Measurements from ENCODE around the gene NIT1. TPM values are rescaled to one million over a fixed set of nuclear protein-coding genes. Genes with fewer than 3 reads are reported as not detected.

NIT1 gene
- total RNA-seq, 1 experiment from 2014 or later, result 39.6 TPM

- Histone ChIP-seq H3K23ac (ENCODE audit: insufficient read length, low read depth, low read length) (no peak overlapping the region), H4K91ac (ENCODE audit: insufficient read length, low read depth, low read length) (no peak overlapping the region), H4K20me1 (ENCODE audit: control insufficient read depth, insufficient read depth, insufficient read length) (no peaks in the 10 kb centered on the region), H3K23me2 (ENCODE audit: insufficient read length, low read depth, low read length, poor library complexity, severe bottlenecking) (no peaks in the 10 kb centered on the region), H2AK5ac (ENCODE audit: insufficient read length, low read length) (no peak overlapping the region), H2BK5ac (ENCODE audit: insufficient read length, low read length) (no peak overlapping the region), H3K27ac (ENCODE audit: insufficient read length, low read depth, low read length) (no peak overlapping the region), H3K56ac (ENCODE audit: insufficient read length, low read depth, low read length) (no peak overlapping the region), H3K9me3 (ENCODE audit: control insufficient read depth, low read depth, low read length) (no peaks in the 10 kb centered on the region), H3K4me1 (ENCODE audit: insufficient read depth, low read length) (no peaks in the 10 kb centered on the region), H4K5ac (ENCODE audit: insufficient read length, low read depth, low read length) (no peak overlapping the region), H2BK15ac (ENCODE audit: low read depth, low read length) (no peak overlapping the region), H3K4me2 (ENCODE audit: insufficient read depth, insufficient read length, low read length) (no peak overlapping the region), H2BK20ac (ENCODE audit: low read depth, low read length, poor library complexity, severe bottlenecking) (no peak overlapping the region), H3K27me3 (ENCODE audit: insufficient read depth, low read length) (no peaks in the 10 kb centered on the region), H3K79me1 (ENCODE audit: insufficient read depth, low read depth, low read length, poor library complexity, severe bottlenecking) (no peaks in the 10 kb centered on the region), H3K14ac (ENCODE audit: insufficient read depth, low read length) (no peak overlapping the region), H3T11ph (ENCODE audit: low read length) (no peak overlapping the region), H3K79me2 (ENCODE audit: insufficient read depth, low read length) (no peaks in the 10 kb centered on the region), H3K18ac (ENCODE audit: insufficient read length, low read depth, low read length) (no peak overlapping the region), H2BK120ac (ENCODE audit: low read depth, low read length, poor library complexity, severe bottlenecking) (no peak overlapping the region), H4K8ac (replicated peaks; ENCODE audit: insufficient read length, low read depth, low read length) (no peak overlapping the region), H3K9ac (ENCODE audit: extremely low read depth, insufficient read length, low read length) (no peak overlapping the region), H3K4ac (ENCODE audit: low read depth, low read length) (no peak overlapping the region), H2AFZ (ENCODE audit: low read length) (no peak overlapping the region), H2BK12ac (ENCODE audit: insufficient read length, low read depth, low read length) (no peak overlapping the region)
- Mint-ChIP-seq H3K4me1 (peaks cover 12 to 15% of the 10 kb centered on the region in 2 experiments), H3K9me3 (no peaks in the 10 kb centered on the region; a peak in 1 of 5 replicates), H3K36me3 (ENCODE audit: insufficient read depth in 1 of 3, low read depth in 3 of 3) (no peaks in the 10 kb centered on the region), H3K27ac (peak overlapping the region in 1 of 3 experiments; percentile 69; a peak in 1 of 7 replicates), H3K27me3 (ENCODE audit: low read depth) (peaks cover 4% of the 10 kb centered on the region; the same call in 1 of the 2 replicates), H3K4me3 (no peak overlapping the region; a peak in 1 of 5 replicates)
- no peak for DNase-seq
- no peak for TF ChIP-seq CTCF (conservative IDR thresholded peaks at IDR 0.05)
- no CpG with 5 or more reads among the region's 19 CpGs for WGBS (ENCODE audit: extremely low coverage, insufficient read length, low lambda C conversion rate)
Observed at GRCh38 chr1:161072751-161073449, 45.0 kb upstream of the NIT1 start.
